Transverse colon (tissue), 4 donors: ENCODE data around the gene TCEA3. TPM values are rescaled to one million over a fixed set of nuclear protein-coding genes. Genes with fewer than 3 reads are reported as not detected.

Source experiments
- DNase-seq: peaks from one replicate; pipeline ENCODE4 v3.0.0-alpha.2; 2019
- H3K27ac ChIP-seq, 4 donors: fragments of 200-600 bp; sonication (generic); 2 replicates each; pipeline ENCODE4 v1.5.1; 2016 to 2018; ENCODE audit warnings: inconsistent platforms in 4 of 4
- H3K27me3 ChIP-seq: fragments of 200-600 bp; sonication (generic); 2 replicates; pipeline ENCODE4 v1.5.1; 2017; ENCODE audit warnings: inconsistent platforms
- H3K36me3 ChIP-seq, 4 donors: fragments of 200-600 bp; sonication (generic); 2 replicates each; pipeline ENCODE4 v1.5.1; 2017 to 2019; ENCODE audit warnings: inconsistent platforms in 4 of 4
- H3K4me1 ChIP-seq, 4 donors: fragments of 200-600 bp; sonication (generic); 2 replicates each; pipeline ENCODE4 v1.5.1; 2017 to 2020; ENCODE audit warnings: inconsistent platforms in 4 of 4
- H3K4me3 ChIP-seq, 4 donors: fragments of 200-600 bp; sonication (generic); 1 replicate in 1 of 4; 2 replicates in 3 of 4; pipeline versions ENCODE4 v1.5.1 to v1.6.1; 2017 to 2019; ENCODE audit warnings: inconsistent platforms in 4 of 4
- H3K9me3 ChIP-seq, 2 donors: fragments of 200-600 bp; sonication (generic); 2 replicates each; pipeline ENCODE4 v1.5.1; 2017 to 2019; ENCODE audit warnings: inconsistent platforms in 2 of 2
- CTCF ChIP-seq, 5 experiments: fragments of 200-600 bp in 3 of 5; fragments of 450-650 bp in 2 of 5; sonication (generic) in 3 of 5; IDR thresholded peaks; 1 replicate in 2 of 5; 2 replicates in 3 of 5; pipeline ENCODE4 v1.5.1; 2016 to 2017; ENCODE audit warnings: antibody characterized with exemption in 5 of 5, inconsistent platforms in 3 of 5, mild to moderate bottlenecking in 2 of 5, moderate library complexity in 1 of 5
- EP300 ChIP-seq: sonication (generic); formaldehyde crosslinking; IDR thresholded peaks from one replicate; pipeline ENCODE4 v1.6.1; 2017; ENCODE audit warnings: antibody characterized with exemption, low read depth
- POLR2A ChIP-seq: fragments of 450-650 bp; IDR thresholded peaks from one replicate; pipeline ENCODE4 v1.6.1; 2016; ENCODE audit warnings: antibody characterized with exemption, mild to moderate bottlenecking, moderate library complexity
- POLR2AphosphoS5 ChIP-seq, 3 donors: sonication (generic); formaldehyde crosslinking; IDR thresholded peaks; one replicate each; pipeline ENCODE4 v1.6.1; 2016; ENCODE audit warnings: antibody characterized with exemption in 3 of 3
- WGBS, 2 donors: methylation state at CpG; one replicate each; pipeline ENCODE4 v1.1.5; 2018; ENCODE audit warnings: low coverage in 1 of 2; 5-methylcytosine and 5-hydroxymethylcytosine counted together
- in situ Hi-C, 4 donors: fragments of 200-750 bp; cut with MboI; loops; one replicate each; pipeline versions ENCODE4 v1.15.0 to v1.15.1; 2017; ENCODE audit warnings: low sequenced_read_pairs in 3 of 4, low pct_ligation_motif_present in 1 of 4, low pct_unique_long_range_greater_than_20kb in 1 of 4
- intact Hi-C: fragments of 100-400 bp; cut with DNase I; formaldehyde crosslinking; loops from one replicate; pipeline ENCODE4 v1.15.1; 2023; ENCODE audit warnings: low total_unique reads
- total RNA-seq, 4 donors: library from RNA; depleted of rRNA; stranded (reverse); fragments of >200 nt; gene quantifications; one replicate each; pipeline ENCODE4 v1.1.0, GENCODE V29; 2016

Gene TCEA3
- total RNA-seq, 4 donors from 2014 or later: 137 to 761 (median 198) TPM

- 89 to 90% methylated on average over 4 of the region's 4 CpGs for WGBS, 2 donors
- intact Hi-C loops (no loop called here), in situ Hi-C loops (no loop called here)
- Histone ChIP-seq H3K9me3 (no peaks in the 10 kb centered on the region), H3K4me1 (peaks cover 0 to 26% (median 18%) of the 10 kb centered on the region in 4 donors), H3K4me3 (no peak overlapping the region), H3K36me3 (peaks cover 0 to 8% (median 0%) of the 10 kb centered on the region in 4 donors), H3K27ac (peak overlapping the region; percentile 73 to 86 (median 79)), H3K27me3 (no peaks in the 10 kb centered on the region)
- TF ChIP-seq POLR2AphosphoS5 (IDR thresholded peaks at IDR 0.05): no peak
- no peak for TF ChIP-seq POLR2A
- no peak for TF ChIP-seq EP300
- no peak for TF ChIP-seq CTCF (IDR thresholded peaks at IDR 0.05)
- DNase-seq: no peak
Measured at GRCh38 chr1:23395849-23396248, 28.7 kb downstream of the TCEA3 start.

- no peak for TF ChIP-seq POLR2AphosphoS5 (IDR thresholded peaks at IDR 0.05)
- TF ChIP-seq POLR2A: no peak
- no peak for TF ChIP-seq EP300
- no peak for TF ChIP-seq CTCF (IDR thresholded peaks at IDR 0.05)
- no peak overlapping the region for H3K4me3 ChIP-seq
- peaks cover 0 to 26% (median 18%) of the 10 kb centered on the region in 4 donors for H3K4me1 ChIP-seq
- H3K27me3 ChIP-seq: no peaks in the 10 kb centered on the region
- peaks cover 0 to 8% (median 0%) of the 10 kb centered on the region in 4 donors for H3K36me3 ChIP-seq
- H3K9me3 ChIP-seq: no peaks in the 10 kb centered on the region
- in situ Hi-C loops: no loop called here
- DNase-seq: no peak
- 72 to 100% methylated on average over 1 to 8 of the region's 8 CpGs for WGBS, 2 donors
- intact Hi-C loops: no loop called here
- H3K27ac ChIP-seq: peak overlapping the region; percentile 73 to 86 (median 79)
Measured at GRCh38 chr1:23395154-23395724, 29.3 kb downstream of the TCEA3 start.

- DNase-seq: peak; percentile 70
- H3K4me3 ChIP-seq: no peak overlapping the region
Measured at GRCh38 chr1:23394684-23395083, 29.9 kb downstream of the TCEA3 start.

GRCh38 chr1:23394181-23394580 is 30.4 kb downstream of the TCEA3 start:
- Histone ChIP-seq H3K27ac (peak overlapping the region; percentile 73 to 86 (median 79)), H3K36me3 (peaks cover 0 to 8% (median 0%) of the 10 kb centered on the region in 4 donors), H3K27me3 (no peaks in the 10 kb centered on the region), H3K4me3 (no peak overlapping the region), H3K9me3 (no peaks in the 10 kb centered on the region), H3K4me1 (peaks cover 0 to 26% (median 18%) of the 10 kb centered on the region in 4 donors)
- no peak for TF ChIP-seq CTCF (IDR thresholded peaks at IDR 0.05)
- TF ChIP-seq EP300: no peak
- TF ChIP-seq POLR2AphosphoS5 (IDR thresholded peaks at IDR 0.05): no peak
- no peak for TF ChIP-seq POLR2A
- intact Hi-C loops (no loop called here), in situ Hi-C loops (no loop called here)
- no peak for DNase-seq
- 59% methylated on average over 4 of the region's 4 CpGs; no CpG with 5 or more reads in 1 of the 2 donors for WGBS, 2 donors

More at GRCh38 chr1:23394684-23395083, 29.9 kb downstream of the TCEA3 start:
- intact Hi-C loops (no loop called here), in situ Hi-C loops (no loop called here)
- H3K4me1 ChIP-seq: peaks cover 0 to 26% (median 18%) of the 10 kb centered on the region in 4 donors
- H3K27ac ChIP-seq: peak overlapping the region; percentile 73 to 86 (median 79)
- no peaks in the 10 kb centered on the region for H3K27me3 ChIP-seq
- no peak for TF ChIP-seq EP300
- no peak for TF ChIP-seq CTCF (IDR thresholded peaks at IDR 0.05)
- TF ChIP-seq POLR2AphosphoS5 (IDR thresholded peaks at IDR 0.05): peak in 2 of 3 donors; percentile 36 to 53
- 45 to 62% methylated on average over 3 to 7 of the region's 7 CpGs for WGBS, 2 donors
- H3K9me3 ChIP-seq: no peaks in the 10 kb centered on the region
- H3K36me3 ChIP-seq: peaks cover 0 to 8% (median 0%) of the 10 kb centered on the region in 4 donors
